Activated naive CD4-positive, alpha-beta T cell treated with anti-CD3 and anti-CD28 coated beads, Interleukin-2, amount 50 U/mL, for 24 hours (primary cell): ENCODE data around the gene GALNT17.
"Not testable (repeated sequence)": the region's sequence is repeated elsewhere in the genome, so short reads cannot be mapped to it uniquely, and the experiment has no call there.

Experiments used
- H3K27ac Mint-ChIP-seq: one replicate; pipeline ENCODE4 v1.8.0; 2021; ENCODE audit warnings: mild to moderate bottlenecking, mixed read lengths
- H3K27me3 Mint-ChIP-seq: one replicate; pipeline ENCODE4 v1.8.0; 2021; ENCODE audit warnings: mixed read lengths
- H3K36me3 Mint-ChIP-seq: one replicate; pipeline ENCODE4 v1.8.0; 2021; ENCODE audit warnings: mixed read lengths
- H3K4me1 Mint-ChIP-seq: one replicate; pipeline ENCODE4 v1.8.0; 2021; ENCODE audit warnings: mixed read lengths
- H3K4me3 Mint-ChIP-seq: one replicate; pipeline ENCODE4 v1.8.0; 2021; ENCODE audit warnings: mild to moderate bottlenecking, mixed read lengths
- H3K9me3 Mint-ChIP-seq: one replicate; pipeline ENCODE4 v1.8.0; 2021; ENCODE audit warnings: mixed read lengths

The GALNT17 gene

GRCh38 chr7:71555758-71556157 lies 423.8 kb downstream of the GALNT17 start:
- Mint-ChIP-seq H3K27me3 (no peaks in the 10 kb centered on the region), H3K36me3 (no peaks in the 10 kb centered on the region), H3K4me3 (no peak overlapping the region), H3K4me1 (no peaks in the 10 kb centered on the region), H3K9me3 (peaks cover 18% of the 10 kb centered on the region), H3K27ac (no peak overlapping the region)

GRCh38 chr7:71558806-71559613 lies 427.1 kb downstream of the GALNT17 start:
- Mint-ChIP-seq H3K36me3 (no peaks in the 10 kb centered on the region), H3K9me3 (peaks cover 5% of the 10 kb centered on the region), H3K4me3 (no peak overlapping the region), H3K27ac (no peak overlapping the region), H3K4me1 (no peaks in the 10 kb centered on the region), H3K27me3 (no peaks in the 10 kb centered on the region)

GRCh38 chr7:71560354-71560995 lies 428.5 kb downstream of the GALNT17 start:
- H3K9me3 Mint-ChIP-seq, result no peaks in the 10 kb centered on the region
- H3K27ac Mint-ChIP-seq, result no peak overlapping the region
- no peaks in the 10 kb centered on the region for H3K4me1 Mint-ChIP-seq
- H3K36me3 Mint-ChIP-seq, result no peaks in the 10 kb centered on the region
- no peak overlapping the region for H3K4me3 Mint-ChIP-seq
- no peaks in the 10 kb centered on the region for H3K27me3 Mint-ChIP-seq

GRCh38 chr7:71563276-71563675 lies 431.3 kb downstream of the GALNT17 start:
- Mint-ChIP-seq H3K36me3 (no peaks in the 10 kb centered on the region), H3K4me3 (no peak overlapping the region), H3K4me1 (no peaks in the 10 kb centered on the region), H3K27me3 (no peaks in the 10 kb centered on the region), H3K9me3 (no peaks in the 10 kb centered on the region), H3K27ac (no peak overlapping the region)

GRCh38 chr7:71566376-71566775 lies 434.4 kb downstream of the GALNT17 start:
- no peaks in the 10 kb centered on the region for H3K9me3 Mint-ChIP-seq
- no peaks in the 10 kb centered on the region for H3K36me3 Mint-ChIP-seq
- no peaks in the 10 kb centered on the region for H3K4me1 Mint-ChIP-seq

GRCh38 chr7:71566991-71567390 lies 435.0 kb downstream of the GALNT17 start:
- Mint-ChIP-seq H3K4me3 (no peak overlapping the region), H3K4me1 (no peaks in the 10 kb centered on the region), H3K36me3 (no peaks in the 10 kb centered on the region), H3K27ac (no peak overlapping the region), H3K9me3 (no peaks in the 10 kb centered on the region), H3K27me3 (no peaks in the 10 kb centered on the region)

More at GRCh38 chr7:71566376-71566775, 434.4 kb downstream of the GALNT17 start:
- Mint-ChIP-seq H3K27me3 (no peaks in the 10 kb centered on the region), H3K4me3 (no peak overlapping the region), H3K27ac (no peak overlapping the region)

- Mint-ChIP-seq H3K9me3 (no peaks in the 10 kb centered on the region), H3K36me3 (no peaks in the 10 kb centered on the region), H3K27ac (no peak overlapping the region), H3K4me3 (no peak overlapping the region), H3K4me1 (no peaks in the 10 kb centered on the region), H3K27me3 (no peaks in the 10 kb centered on the region)
These were observed 442.4 kb downstream of the GALNT17 start for GRCh38 chr7:71574153-71574860.

GRCh38 chr7:71580027-71580426 lies 448.1 kb downstream of the GALNT17 start:
- H3K4me1 Mint-ChIP-seq, result no peaks in the 10 kb centered on the region
- no peaks in the 10 kb centered on the region for H3K36me3 Mint-ChIP-seq
- H3K4me3 Mint-ChIP-seq, result no peak overlapping the region
- no peaks in the 10 kb centered on the region for H3K9me3 Mint-ChIP-seq
- H3K27ac Mint-ChIP-seq, result no peak overlapping the region
- no peaks in the 10 kb centered on the region for H3K27me3 Mint-ChIP-seq

GRCh38 chr7:71584256-71584655 lies 452.3 kb downstream of the GALNT17 start:
- no peaks in the 10 kb centered on the region for H3K27me3 Mint-ChIP-seq

GRCh38 chr7:71591876-71592275 lies 459.9 kb downstream of the GALNT17 start:
- Mint-ChIP-seq H3K27me3 (no peaks in the 10 kb centered on the region), H3K9me3 (peaks cover 14% of the 10 kb centered on the region), H3K4me1 (no peaks in the 10 kb centered on the region), H3K27ac (no peak overlapping the region), H3K4me3 (no peak overlapping the region), H3K36me3 (no peaks in the 10 kb centered on the region)

More at GRCh38 chr7:71584256-71584655, 452.3 kb downstream of the GALNT17 start:
- Mint-ChIP-seq H3K36me3 (no peaks in the 10 kb centered on the region), H3K27ac (no peak overlapping the region), H3K9me3 (no peaks in the 10 kb centered on the region), H3K4me1 (no peaks in the 10 kb centered on the region), H3K4me3 (no peak overlapping the region)

GRCh38 chr7:71592388-71592787 lies 460.4 kb downstream of the GALNT17 start:
- peaks cover 14% of the 10 kb centered on the region for H3K9me3 Mint-ChIP-seq
- not testable (repeated sequence) for H3K27ac Mint-ChIP-seq, H3K4me3 Mint-ChIP-seq, H3K27me3 Mint-ChIP-seq, H3K4me1 Mint-ChIP-seq, H3K36me3 Mint-ChIP-seq

GRCh38 chr7:71594736-71595135 lies 462.8 kb downstream of the GALNT17 start:
- Mint-ChIP-seq H3K36me3 (no peaks in the 10 kb centered on the region), H3K27me3 (no peaks in the 10 kb centered on the region), H3K27ac (no peak overlapping the region), H3K4me3 (no peak overlapping the region), H3K4me1 (no peaks in the 10 kb centered on the region), H3K9me3 (peaks cover 14% of the 10 kb centered on the region)

GRCh38 chr7:71595176-71595575 lies 463.2 kb downstream of the GALNT17 start:
- Mint-ChIP-seq H3K36me3 (no peaks in the 10 kb centered on the region), H3K27me3 (no peaks in the 10 kb centered on the region), H3K9me3 (peaks cover 9% of the 10 kb centered on the region), H3K27ac (no peak overlapping the region), H3K4me3 (no peak overlapping the region), H3K4me1 (no peaks in the 10 kb centered on the region)

- no peaks in the 10 kb centered on the region for H3K4me1 Mint-ChIP-seq
- H3K27me3 Mint-ChIP-seq, result peaks cover 3% of the 10 kb centered on the region
- H3K4me3 Mint-ChIP-seq, result no peak overlapping the region
- H3K27ac Mint-ChIP-seq, result no peak overlapping the region
- no peaks in the 10 kb centered on the region for H3K36me3 Mint-ChIP-seq
- peaks cover 20% of the 10 kb centered on the region for H3K9me3 Mint-ChIP-seq
These were observed 466.6 kb downstream of the GALNT17 start for GRCh38 chr7:71598553-71598952.

- Mint-ChIP-seq H3K9me3 (peaks cover 16% of the 10 kb centered on the region), H3K4me3 (no peak overlapping the region), H3K4me1 (no peaks in the 10 kb centered on the region)
These were observed 469.9 kb downstream of the GALNT17 start for GRCh38 chr7:71601851-71602250.

More at GRCh38 chr7:71601851-71602250, 469.9 kb downstream of the GALNT17 start:
- peaks cover 3% of the 10 kb centered on the region for H3K27me3 Mint-ChIP-seq
- H3K27ac Mint-ChIP-seq, result no peak overlapping the region
- no peaks in the 10 kb centered on the region for H3K36me3 Mint-ChIP-seq
